ENCODE data around the gene FIBIN. TPM values are rescaled to one million over a fixed set of nuclear protein-coding genes. Genes with fewer than 3 reads are reported as not detected.

FIBIN gene
- total RNA-seq, 3 donors from 2014 or later (not counting 1 experiment from before 2014, with no cell fraction given): not detected

GRCh38 chr11:27012234-27012921, 18.5 kb downstream of the FIBIN start:
- Histone ChIP-seq H3K27me3 (ENCODE audit: control insufficient read depth, insufficient read depth, low read length) (no peaks in the 10 kb centered on the region), H3K36me3 (ENCODE audit: control insufficient read depth, insufficient read depth, low read length) (no peaks in the 10 kb centered on the region), H3K27ac (ENCODE audit: low read length) (no peak overlapping the region), H3K4me1 (ENCODE audit: control insufficient read depth, insufficient read depth, low read length) (no peaks in the 10 kb centered on the region), H3K9me3 (ENCODE audit: control insufficient read depth, insufficient read depth, low read length) (no peaks in the 10 kb centered on the region), H3K4me3 (ENCODE audit: low read length) (no peak overlapping the region)
- no peaks in the 10 kb centered on the region for H3K27me3 Mint-ChIP-seq (ENCODE audit: low read depth in 2 of 2)
- ATAC-seq (no peak), DNase-seq (no peak)
- no peak for TF ChIP-seq CTCF (IDR thresholded peaks at IDR 0.05)
- no peaks in the 10 kb centered on the region for H3K36me3 Mint-ChIP-seq
- WGBS (ENCODE audit: insufficient coverage): 52% methylated on average over 4 of the region's 4 CpGs
- H3K4me3 Mint-ChIP-seq: no peak overlapping the region
- H3K4me1 Mint-ChIP-seq: no peaks in the 10 kb centered on the region
- intact Hi-C loops (cut with micrococcal nuclease): loop anchor here (10.0 kb wide), 1 partner anchor 62 kb away; no protein-coding TSS in a partner anchor
- H3K9me3 Mint-ChIP-seq: peaks cover 6 to 20% of the 10 kb centered on the region in 2 donors
- H3K27ac Mint-ChIP-seq: no peak overlapping the region

GRCh38 chr11:27013781-27014361, 20.0 kb downstream of the FIBIN start:
- TF ChIP-seq CTCF (IDR thresholded peaks at IDR 0.05): no peak
- Histone ChIP-seq H3K4me1 (ENCODE audit: control insufficient read depth, insufficient read depth, low read length) (no peaks in the 10 kb centered on the region), H3K4me3 (ENCODE audit: low read length) (no peak overlapping the region), H3K27me3 (ENCODE audit: control insufficient read depth, insufficient read depth, low read length) (no peaks in the 10 kb centered on the region), H3K36me3 (ENCODE audit: control insufficient read depth, insufficient read depth, low read length) (no peaks in the 10 kb centered on the region), H3K9me3 (ENCODE audit: control insufficient read depth, insufficient read depth, low read length) (peaks cover 3% of the 10 kb centered on the region), H3K27ac (ENCODE audit: low read length) (no peak overlapping the region)
- peaks cover 4 to 17% of the 10 kb centered on the region in 2 donors for H3K9me3 Mint-ChIP-seq
- H3K4me1 Mint-ChIP-seq: no peaks in the 10 kb centered on the region
- no peak for DNase-seq
- no peak overlapping the region for H3K4me3 Mint-ChIP-seq
- no peak for ATAC-seq
- intact Hi-C loops (cut with micrococcal nuclease): loop anchor here (10.0 kb wide), 1 partner anchor 61 kb away; no protein-coding TSS in a partner anchor
- 86% methylated on average over 4 of the region's 4 CpGs for WGBS (ENCODE audit: insufficient coverage)
- no peaks in the 10 kb centered on the region for H3K36me3 Mint-ChIP-seq
- H3K27ac Mint-ChIP-seq: no peak overlapping the region
- no peaks in the 10 kb centered on the region for H3K27me3 Mint-ChIP-seq (ENCODE audit: low read depth in 2 of 2)

GRCh38 chr11:27018902-27019529, 25.1 kb downstream of the FIBIN start:
- Histone ChIP-seq H3K4me1 (ENCODE audit: control insufficient read depth, insufficient read depth, low read length) (no peaks in the 10 kb centered on the region), H3K9me3 (ENCODE audit: control insufficient read depth, insufficient read depth, low read length) (peaks cover 3% of the 10 kb centered on the region), H3K27ac (ENCODE audit: low read length) (no peak overlapping the region), H3K4me3 (ENCODE audit: low read length) (no peak overlapping the region), H3K27me3 (ENCODE audit: control insufficient read depth, insufficient read depth, low read length) (no peaks in the 10 kb centered on the region), H3K36me3 (ENCODE audit: control insufficient read depth, insufficient read depth, low read length) (no peaks in the 10 kb centered on the region)
- Mint-ChIP-seq H3K9me3 (peaks cover 5 to 12% of the 10 kb centered on the region in 2 donors), H3K4me3 (no peak overlapping the region), H3K27ac (no peak overlapping the region), H3K36me3 (no peaks in the 10 kb centered on the region), H3K27me3 (ENCODE audit: low read depth in 2 of 2) (no peaks in the 10 kb centered on the region), H3K4me1 (no peaks in the 10 kb centered on the region)
- no peak for TF ChIP-seq CTCF (IDR thresholded peaks at IDR 0.05)
- DNase-seq (no peak), ATAC-seq (no peak)
- intact Hi-C loops (cut with micrococcal nuclease): loop anchor here (10.0 kb wide), 1 partner anchor 56 kb away; no protein-coding TSS in a partner anchor

All from natural killer cell (primary cell).